ENCODE data around the gene ADAM22.

The ADAM22 gene

GRCh38 chr7:87934699-87935383 lies 790 bp downstream of the ADAM22 start:
- peak overlapping the region; percentile 67 for H2AFZ ChIP-seq (ENCODE audit: low read length)
- no peaks in the 10 kb centered on the region for H3K79me2 ChIP-seq (ENCODE audit: low read length)
- peaks cover 11% of the 10 kb centered on the region for H3K4me1 ChIP-seq (ENCODE audit: low read length)
- no peaks in the 10 kb centered on the region for H3K36me3 ChIP-seq (replicated peaks; ENCODE audit: insufficient read depth, low read length)
- no peaks in the 10 kb centered on the region for H3K9me3 ChIP-seq (replicated peaks; ENCODE audit: insufficient read depth, low read length)
- H3K27ac ChIP-seq (ENCODE audit: low read length) = peak overlapping the region; percentile 33; the same call in 1 of the 2 replicates
- peak overlapping the region; percentile 19; the same call in 1 of the 2 replicates for H3K9ac ChIP-seq (ENCODE audit: low read length)
- peak overlapping the region; percentile 77 for H3K4me3 ChIP-seq (ENCODE audit: low read length)
- no peaks in the 10 kb centered on the region for H3K27me3 ChIP-seq (replicated peaks; ENCODE audit: insufficient read depth, low read length)
- no peak for DNase-seq
- H3K9me2 ChIP-seq (replicated peaks; ENCODE audit: insufficient read depth, low read length) = no peaks in the 10 kb centered on the region
- peak overlapping the region; percentile 89 for H3K4me2 ChIP-seq (ENCODE audit: low read depth, low read length)
- no peaks in the 10 kb centered on the region for H4K20me1 ChIP-seq (ENCODE audit: insufficient read depth, low read length)
- TF ChIP-seq EZH2phosphoT487 (IDR thresholded peaks at IDR 0.05; ENCODE audit: low read length) (no peak), EZH2 (optimal IDR thresholded peaks at IDR 0.05; ENCODE audit: low read depth, low read length) (no peak), CTCF (IDR thresholded peaks at IDR 0.05; ENCODE audit: low read length) (no peak)
- peaks cover 7% of the 10 kb centered on the region; the same call in 1 of the 2 replicates for H3F3A ChIP-seq (ENCODE audit: insufficient read depth, low read length)

- Histone ChIP-seq H3K27ac (ENCODE audit: low read length) (no peak overlapping the region), H3K4me2 (ENCODE audit: low read depth, low read length) (peak overlapping the region; percentile 89), H3K79me2 (ENCODE audit: low read length) (no peaks in the 10 kb centered on the region), H3K9me3 (replicated peaks; ENCODE audit: insufficient read depth, low read length) (no peaks in the 10 kb centered on the region), H2AFZ (ENCODE audit: low read length) (peak overlapping the region; percentile 67), H3K27me3 (replicated peaks; ENCODE audit: insufficient read depth, low read length) (no peaks in the 10 kb centered on the region), H3K9me2 (replicated peaks; ENCODE audit: insufficient read depth, low read length) (no peaks in the 10 kb centered on the region), H3K36me3 (replicated peaks; ENCODE audit: insufficient read depth, low read length) (no peaks in the 10 kb centered on the region), H3K9ac (ENCODE audit: low read length) (no peak overlapping the region), H3F3A (ENCODE audit: insufficient read depth, low read length) (peaks cover 7% of the 10 kb centered on the region; the same call in 1 of the 2 replicates), H3K4me3 (ENCODE audit: low read length) (peak overlapping the region; percentile 77), H4K20me1 (ENCODE audit: insufficient read depth, low read length) (no peaks in the 10 kb centered on the region), H3K4me1 (ENCODE audit: low read length) (peaks cover 11% of the 10 kb centered on the region)
- no peak for TF ChIP-seq EZH2phosphoT487 (IDR thresholded peaks at IDR 0.05; ENCODE audit: low read length)
- no peak for TF ChIP-seq EZH2 (optimal IDR thresholded peaks at IDR 0.05; ENCODE audit: low read depth, low read length)
- no peak for TF ChIP-seq CTCF (IDR thresholded peaks at IDR 0.05; ENCODE audit: low read length)
- DNase-seq = no peak
Observed at GRCh38 chr7:87935384-87935706, 1.3 kb downstream of the ADAM22 start.

- Histone ChIP-seq H3K4me2 (ENCODE audit: low read depth, low read length) (no peak overlapping the region), H3K9me3 (replicated peaks; ENCODE audit: insufficient read depth, low read length) (no peaks in the 10 kb centered on the region), H3K4me1 (ENCODE audit: low read length) (no peaks in the 10 kb centered on the region), H3K4me3 (ENCODE audit: low read length) (no peak overlapping the region), H3K27me3 (replicated peaks; ENCODE audit: insufficient read depth, low read length) (no peaks in the 10 kb centered on the region), H2AFZ (ENCODE audit: low read length) (no peak overlapping the region), H3K9me2 (replicated peaks; ENCODE audit: insufficient read depth, low read length) (no peaks in the 10 kb centered on the region), H3K9ac (ENCODE audit: low read length) (no peak overlapping the region), H3K27ac (ENCODE audit: low read length) (no peak overlapping the region), H3K79me2 (ENCODE audit: low read length) (no peaks in the 10 kb centered on the region), H3K36me3 (replicated peaks; ENCODE audit: insufficient read depth, low read length) (no peaks in the 10 kb centered on the region), H4K20me1 (ENCODE audit: insufficient read depth, low read length) (no peaks in the 10 kb centered on the region), H3F3A (ENCODE audit: insufficient read depth, low read length) (no peaks in the 10 kb centered on the region; the same call in 1 of the 2 replicates)
- DNase-seq = no peak
- TF ChIP-seq EZH2 (optimal IDR thresholded peaks at IDR 0.05; ENCODE audit: low read depth, low read length) = no peak
- TF ChIP-seq EZH2phosphoT487 (IDR thresholded peaks at IDR 0.05; ENCODE audit: low read length) = no peak
- no peak for TF ChIP-seq CTCF (IDR thresholded peaks at IDR 0.05; ENCODE audit: low read length)
Observed at GRCh38 chr7:87941138-87941537, 7.1 kb downstream of the ADAM22 start.
